Subcutaneous abdominal adipose tissue (tissue), 5 donors: Measurements from ENCODE around the gene CDY1.
"Not testable (repeated sequence)": the region's sequence is repeated elsewhere in the genome, so short reads cannot be mapped to it uniquely, and the experiment has no call there.

Source experiments
- H3K27ac ChIP-seq: one replicate; pipeline ENCODE4 v1.7.0; 2013; ENCODE audit warnings: low read depth, mild to moderate bottlenecking, inconsistent platforms, low read length, moderate library complexity
- H3K27me3 ChIP-seq, 5 donors: one replicate each; pipeline ENCODE4 v1.7.0; 2013; ENCODE audit warnings: low read length in 5 of 5, inconsistent platforms in 1 of 5; ENCODE audit not compliant: control insufficient read depth in 5 of 5, insufficient read depth in 4 of 5
- H3K36me3 ChIP-seq, 5 donors: one replicate each; pipeline ENCODE4 v1.7.0; 2013; ENCODE audit warnings: low read length in 5 of 5; ENCODE audit not compliant: control insufficient read depth in 5 of 5, insufficient read depth in 5 of 5
- H3K4me1 ChIP-seq, 5 donors: one replicate each; pipeline ENCODE4 v1.7.0; 2013; ENCODE audit warnings: low read length in 5 of 5, mild to moderate bottlenecking in 3 of 5, moderate library complexity in 1 of 5; ENCODE audit not compliant: control insufficient read depth in 5 of 5, insufficient read depth in 5 of 5
- H3K4me3 ChIP-seq, 5 donors: one replicate each; pipeline ENCODE4 v1.7.0; 2013; ENCODE audit warnings: low read length in 5 of 5, low read depth in 1 of 5
- H3K9ac ChIP-seq, 5 donors: one replicate each; pipeline ENCODE4 v1.7.0; 2013; ENCODE audit warnings: low read length in 5 of 5, mild to moderate bottlenecking in 4 of 5, moderate library complexity in 3 of 5
- H3K9me3 ChIP-seq, 5 donors: one replicate each; pipeline ENCODE4 v1.7.0; 2013; ENCODE audit warnings: low read length in 5 of 5; ENCODE audit not compliant: control insufficient read depth in 5 of 5
- donor health status: healthy.
- donor health status: healthy.
- donor health status: healthy.
- donor health status: healthy.
- donor health status: healthy.

The CDY1 gene

DNA sequence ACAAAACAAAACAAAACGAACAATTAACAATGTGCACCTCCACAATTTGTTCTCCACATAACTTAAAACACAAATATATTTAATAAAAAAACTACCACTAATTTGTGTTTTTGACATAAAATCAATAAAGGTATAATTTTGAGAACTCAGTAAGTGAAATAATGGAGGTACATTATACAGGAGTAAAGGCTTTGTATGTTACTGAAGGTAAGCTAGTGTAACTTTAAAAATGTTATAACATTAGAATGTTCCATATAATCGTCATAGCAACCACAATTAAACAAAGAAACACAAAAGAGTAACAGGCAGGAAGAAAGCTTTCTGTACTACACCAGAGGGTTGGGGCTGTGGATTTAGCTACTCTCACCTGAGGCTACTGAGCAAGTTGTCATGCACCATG, at the start of gene CDY1:
CDY1 (plus strand) TSS at position 301 of the 400 bp plus-strand sequence. CDS start 326 bp downstream, outside the sequence.
- not testable (repeated sequence) for H3K9me3 ChIP-seq, H3K4me1 ChIP-seq, H3K27ac ChIP-seq, H3K36me3 ChIP-seq, H3K27me3 ChIP-seq, H3K4me3 ChIP-seq, H3K9ac ChIP-seq

- not testable (repeated sequence) for H3K27ac ChIP-seq, H3K36me3 ChIP-seq, H3K9ac ChIP-seq, H3K4me3 ChIP-seq, H3K27me3 ChIP-seq, H3K9me3 ChIP-seq, H3K4me1 ChIP-seq
Measured at GRCh38 chrY:25593336-25593735, 28.6 kb upstream of the CDY1 start.

DNA sequence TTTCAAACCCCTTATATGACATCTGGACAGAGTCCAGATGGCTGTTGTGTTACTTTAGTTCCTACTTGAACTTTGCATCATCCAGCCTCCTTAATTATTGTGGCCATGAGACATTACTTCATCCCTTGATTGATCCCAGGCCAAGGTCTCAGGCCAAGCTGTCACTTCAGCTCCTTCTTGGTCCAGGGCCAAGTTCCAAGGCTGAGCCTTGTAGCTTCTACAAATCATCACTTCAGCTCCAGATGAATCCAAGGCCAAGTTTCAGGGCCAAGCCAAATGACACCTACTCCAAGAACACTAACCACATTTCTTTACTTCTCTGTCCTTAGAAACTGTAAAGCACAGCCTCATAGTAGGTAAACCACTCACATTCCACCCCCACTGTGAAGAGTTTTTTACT, 1.7 kb upstream of the CDY1 start:
- not testable (repeated sequence) for H3K27ac ChIP-seq, H3K36me3 ChIP-seq, H3K4me1 ChIP-seq, H3K9me3 ChIP-seq, H3K9ac ChIP-seq, H3K4me3 ChIP-seq, H3K27me3 ChIP-seq

GRCh38 chrY:25626524-25626923, 4.6 kb downstream of the CDY1 start:
- not testable (repeated sequence) for H3K27ac ChIP-seq, H3K4me1 ChIP-seq, H3K9me3 ChIP-seq, H3K27me3 ChIP-seq, H3K36me3 ChIP-seq, H3K9ac ChIP-seq, H3K4me3 ChIP-seq

- not testable (repeated sequence) for H3K27me3 ChIP-seq, H3K36me3 ChIP-seq
Measured at GRCh38 chrY:25630383-25631112, 8.6 kb downstream of the CDY1 start.

GRCh38 chrY:25639852-25640251, 17.9 kb downstream of the CDY1 start:
- not testable (repeated sequence) for H3K27ac ChIP-seq, H3K9me3 ChIP-seq, H3K4me3 ChIP-seq, H3K4me1 ChIP-seq, H3K27me3 ChIP-seq, H3K9ac ChIP-seq, H3K36me3 ChIP-seq

More at GRCh38 chrY:25630383-25631112, 8.6 kb downstream of the CDY1 start:
- H3K9ac ChIP-seq, H3K9me3 ChIP-seq, H3K4me3 ChIP-seq, H3K4me1 ChIP-seq, H3K27ac ChIP-seq: not testable (repeated sequence)

DNA sequence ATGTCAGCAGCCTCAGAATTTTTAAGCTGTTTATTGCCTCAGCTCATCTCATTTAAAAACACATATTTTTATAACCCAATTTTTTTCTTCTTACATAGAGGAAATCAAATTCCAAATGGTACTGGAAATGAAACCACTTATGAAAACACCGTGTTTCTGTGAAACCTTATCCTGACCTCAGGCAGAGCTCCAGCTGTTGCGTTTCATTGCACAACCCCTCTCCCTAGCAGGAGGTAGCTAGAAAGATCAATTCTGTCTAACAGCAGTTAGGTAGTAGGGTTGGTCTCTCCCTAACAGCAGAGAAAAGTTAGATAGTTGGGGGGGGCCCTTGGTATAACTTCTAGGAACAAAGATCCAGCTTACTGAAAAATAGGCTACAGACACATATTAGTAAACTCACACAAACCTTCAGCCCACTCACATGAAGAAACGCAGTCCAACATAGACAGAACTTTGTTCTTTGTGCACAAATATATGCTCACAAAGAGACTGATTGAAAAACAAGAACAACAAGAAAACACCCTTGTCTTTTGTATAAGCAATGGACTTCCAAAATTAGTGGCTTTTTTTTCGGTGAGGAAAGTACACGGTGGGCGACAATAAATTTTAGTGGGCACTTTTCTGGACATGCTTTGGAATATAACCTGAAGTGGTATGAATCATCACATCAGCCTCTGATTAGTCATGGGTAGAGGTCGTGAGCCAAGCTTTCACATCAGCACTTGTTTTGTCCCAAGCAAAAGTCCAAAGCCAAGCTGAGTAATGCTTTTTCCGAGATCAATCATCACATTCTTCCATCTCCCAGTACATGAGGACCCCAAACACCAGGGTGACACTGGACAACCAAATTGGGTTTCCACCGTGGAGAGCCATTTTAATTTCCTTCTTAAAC, 21.4 kb downstream of the CDY1 start:
- not testable (repeated sequence) for H3K4me3 ChIP-seq, H3K9me3 ChIP-seq, H3K27ac ChIP-seq, H3K9ac ChIP-seq, H3K4me1 ChIP-seq, H3K27me3 ChIP-seq, H3K36me3 ChIP-seq
